Sigmoid colon (tissue), 7 donors: ENCODE results near the gene CCNF. TPM values are rescaled to one million over a fixed set of nuclear protein-coding genes. Genes with fewer than 3 reads are reported as not detected.

Experiments used
- DNase-seq: peaks from one replicate; pipeline ENCODE4 v3.0.0-alpha.2; 2019
- H3K27ac ChIP-seq, 4 donors: fragments of 200-600 bp; sonication (generic); one replicate each; pipeline ENCODE4 v1.5.1; 2016 to 2019; ENCODE audit warnings: mild to moderate bottlenecking in 1 of 4
- H3K27me3 ChIP-seq, 3 donors: fragments of 200-600 bp; sonication (generic); one replicate each; pipeline ENCODE4 v1.5.1; 2019; ENCODE audit warnings: mild to moderate bottlenecking in 1 of 3
- H3K36me3 ChIP-seq, 4 donors: fragments of 200-600 bp; sonication (generic); one replicate each; pipeline ENCODE4 v1.5.1; 2016 to 2019
- H3K4me1 ChIP-seq, 4 donors: fragments of 200-600 bp; sonication (generic); one replicate each; pipeline ENCODE4 v1.5.1; 2017 to 2019
- H3K4me3 ChIP-seq, 4 donors: fragments of 200-600 bp; sonication (generic); one replicate each; pipeline ENCODE4 v1.5.1; 2017 to 2019; ENCODE audit warnings: mild to moderate bottlenecking in 2 of 4, moderate library complexity in 1 of 4
- H3K9me3 ChIP-seq, 4 donors: fragments of 200-600 bp in 3 of 4; sonication (generic) in 3 of 4; one replicate each; pipeline versions ENCODE4 v1.5.1 to v1.6.1; 2013 to 2019
- EP300 ChIP-seq, 4 donors: sonication (generic); formaldehyde crosslinking; IDR thresholded peaks; one replicate each; pipeline ENCODE4 v1.6.1; 2017; ENCODE audit warnings: antibody characterized with exemption in 4 of 4
- POLR2A ChIP-seq, 2 donors: fragments of 450-650 bp; IDR thresholded peaks; one replicate each; pipeline ENCODE4 v1.6.1; 2016; ENCODE audit warnings: antibody characterized with exemption in 2 of 2, mild to moderate bottlenecking in 2 of 2, moderate library complexity in 2 of 2
- POLR2AphosphoS5 ChIP-seq, 4 donors: sonication (generic); formaldehyde crosslinking; IDR thresholded peaks; one replicate each; pipeline ENCODE4 v1.6.1; 2017; ENCODE audit warnings: antibody characterized with exemption in 4 of 4
- WGBS, 2 donors: extraction: QIAGEN DNeasy Blood & Tissue Kit; methylation state at CpG; one replicate each; pipeline ENCODE4 v1.1.7; 2013; 5-methylcytosine and 5-hydroxymethylcytosine counted together
- intact Hi-C: fragments of 100-400 bp; cut with DNase I; formaldehyde crosslinking; loops from one replicate; pipeline ENCODE4 v1.15.1; 2023
- polyA plus RNA-seq, 3 donors: library from polyadenylated mRNA; stranded (reverse); fragments of 200-250 nt; gene quantifications; one replicate each; pipeline ENCODE4 v1.2.3, GENCODE V29; 2013
- total RNA-seq, 4 donors: library from RNA; depleted of rRNA; stranded (reverse); fragments of >200 nt; gene quantifications; one replicate each; pipeline ENCODE4 v1.1.0, GENCODE V29; 2016
- TF ChIP-seq, protein P1 (sequence below), 4 experiments: fragments of 450-650 bp in 3 of 4; fragments of 200-600 bp in 1 of 4; IDR thresholded peaks; one replicate each; pipeline ENCODE4 v1.5.1; 2016 to 2019; ENCODE audit warnings: antibody characterized with exemption in 4 of 4, mild to moderate bottlenecking in 3 of 4, moderate library complexity in 2 of 4
- donor health status: healthy with polysubstance abuse.
- donor health status: Bipolar disorder and iron deficiency.
- donor health status: healthy.

The CCNF gene
- total and polyA plus RNA-seq, 7 donors = 0.60 to 11.6 (median 1.2) TPM

GRCh38 chr16:2472488-2472864, 43.2 kb downstream of the CCNF start:
- whole genome bisulfite sequencing, 2 donors = 91 to 94% methylated on average over 27 of the region's 27 CpGs
- peaks cover 0 to 66% (median 57%) of the 10 kb centered on the region in 4 donors for H3K4me1 ChIP-seq
- H3K9me3 ChIP-seq = no peaks in the 10 kb centered on the region
- TF ChIP-seq, protein P1, sequence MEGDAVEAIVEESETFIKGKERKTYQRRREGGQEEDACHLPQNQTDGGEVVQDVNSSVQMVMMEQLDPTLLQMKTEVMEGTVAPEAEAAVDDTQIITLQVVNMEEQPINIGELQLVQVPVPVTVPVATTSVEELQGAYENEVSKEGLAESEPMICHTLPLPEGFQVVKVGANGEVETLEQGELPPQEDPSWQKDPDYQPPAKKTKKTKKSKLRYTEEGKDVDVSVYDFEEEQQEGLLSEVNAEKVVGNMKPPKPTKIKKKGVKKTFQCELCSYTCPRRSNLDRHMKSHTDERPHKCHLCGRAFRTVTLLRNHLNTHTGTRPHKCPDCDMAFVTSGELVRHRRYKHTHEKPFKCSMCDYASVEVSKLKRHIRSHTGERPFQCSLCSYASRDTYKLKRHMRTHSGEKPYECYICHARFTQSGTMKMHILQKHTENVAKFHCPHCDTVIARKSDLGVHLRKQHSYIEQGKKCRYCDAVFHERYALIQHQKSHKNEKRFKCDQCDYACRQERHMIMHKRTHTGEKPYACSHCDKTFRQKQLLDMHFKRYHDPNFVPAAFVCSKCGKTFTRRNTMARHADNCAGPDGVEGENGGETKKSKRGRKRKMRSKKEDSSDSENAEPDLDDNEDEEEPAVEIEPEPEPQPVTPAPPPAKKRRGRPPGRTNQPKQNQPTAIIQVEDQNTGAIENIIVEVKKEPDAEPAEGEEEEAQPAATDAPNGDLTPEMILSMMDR (IDR thresholded peaks at IDR 0.05) = no peak
- TF ChIP-seq POLR2A (IDR thresholded peaks at IDR 0.05) (no peak), POLR2AphosphoS5 (IDR thresholded peaks at IDR 0.05) (no peak), EP300 (IDR thresholded peaks at IDR 0.05) (no peak)
- H3K27ac ChIP-seq = no peak overlapping the region
- intact Hi-C loops = no loop called here
- no peaks in the 10 kb centered on the region for H3K36me3 ChIP-seq
- peaks cover 32 to 60% (median 49%) of the 10 kb centered on the region in 3 donors for H3K27me3 ChIP-seq
- DNase-seq = no peak
- H3K4me3 ChIP-seq = no peak overlapping the region

GRCh38 chr16:2472885-2473445, 43.7 kb downstream of the CCNF start:
- intact Hi-C loops = no loop called here
- H3K27ac ChIP-seq = no peak overlapping the region
- peaks cover 0 to 61% (median 52%) of the 10 kb centered on the region in 4 donors for H3K4me1 ChIP-seq
- peaks cover 32 to 57% (median 49%) of the 10 kb centered on the region in 3 donors for H3K27me3 ChIP-seq
- TF ChIP-seq, protein P1 (IDR thresholded peaks at IDR 0.05) = no peak
- no peak for TF ChIP-seq EP300 (IDR thresholded peaks at IDR 0.05)
- no peak for TF ChIP-seq POLR2A (IDR thresholded peaks at IDR 0.05)
- TF ChIP-seq POLR2AphosphoS5 (IDR thresholded peaks at IDR 0.05) = no peak
- WGBS, 2 donors = 46 to 85% methylated on average over 14 of the region's 14 CpGs
- no peaks in the 10 kb centered on the region for H3K9me3 ChIP-seq
- DNase-seq = no peak
- no peak overlapping the region for H3K4me3 ChIP-seq
- H3K36me3 ChIP-seq = no peaks in the 10 kb centered on the region

DNA sequence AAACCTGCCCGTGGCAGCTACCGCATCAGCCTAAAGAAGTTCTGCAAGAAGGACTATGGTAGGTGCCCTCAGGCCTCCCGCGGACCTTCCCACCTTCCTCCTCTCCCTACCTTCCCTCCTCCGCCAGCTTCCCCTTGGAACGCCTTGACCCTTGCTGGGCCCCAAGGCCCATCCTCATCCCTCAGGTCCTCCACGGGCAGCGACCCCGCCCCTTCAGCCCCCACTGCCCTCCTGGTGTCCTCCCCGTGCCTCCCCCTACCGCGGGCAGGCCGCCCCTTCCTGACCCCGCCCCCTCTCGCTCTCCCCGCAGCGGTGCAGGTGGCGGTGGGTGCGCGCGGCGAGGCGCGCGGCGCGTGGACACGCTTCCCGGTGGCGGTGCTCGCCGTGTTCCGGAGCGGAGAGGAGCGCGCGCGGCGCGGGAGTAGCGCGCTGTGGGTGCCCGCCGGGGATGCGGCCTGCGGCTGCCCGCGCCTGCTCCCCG, 44.2 kb downstream of the CCNF start:
- DNase-seq = no peak
- no peak overlapping the region for H3K27ac ChIP-seq
- H3K4me1 ChIP-seq = peaks cover 0 to 56% (median 47%) of the 10 kb centered on the region in 4 donors
- H3K27me3 ChIP-seq = peaks cover 32 to 52% (median 49%) of the 10 kb centered on the region in 3 donors
- no peaks in the 10 kb centered on the region for H3K9me3 ChIP-seq
- intact Hi-C loops = no loop called here
- H3K36me3 ChIP-seq = no peaks in the 10 kb centered on the region
- TF ChIP-seq POLR2AphosphoS5 (IDR thresholded peaks at IDR 0.05) (no peak), EP300 (IDR thresholded peaks at IDR 0.05) (no peak), POLR2A (IDR thresholded peaks at IDR 0.05) (no peak)
- TF ChIP-seq, protein P1 (IDR thresholded peaks at IDR 0.05) = no peak
- peak overlapping the region in 3 of 4 donors; percentile 73 to 88 (median 76) for H3K4me3 ChIP-seq
- WGBS, 2 donors = 1 to 3% methylated on average over 49 of the region's 49 CpGs

GRCh38 chr16:2473999-2474876, 45.0 kb downstream of the CCNF start:
- 0 to 1% methylated on average over 100 of the region's 100 CpGs for WGBS, 2 donors
- DNase-seq = no peak
- intact Hi-C loops = loop anchor here (2.0 kb wide), 1 partner anchor 27 kb away; no protein-coding TSS in a partner anchor
- Histone ChIP-seq H3K9me3 (no peaks in the 10 kb centered on the region), H3K4me1 (peaks cover 0 to 48% (median 40%) of the 10 kb centered on the region in 4 donors), H3K27me3 (peaks cover 26 to 44% (median 42%) of the 10 kb centered on the region in 3 donors), H3K36me3 (no peaks in the 10 kb centered on the region), H3K4me3 (peak overlapping the region; percentile 60 to 88 (median 74)), H3K27ac (peak overlapping the region; percentile 84 to 89 (median 88))
- TF ChIP-seq, protein P1 (IDR thresholded peaks at IDR 0.05) = peak in 1 of 4 experiments; percentile 32
- no peak for TF ChIP-seq POLR2AphosphoS5 (IDR thresholded peaks at IDR 0.05)
- peak in 1 of 2 donors; percentile 23 for TF ChIP-seq POLR2A (IDR thresholded peaks at IDR 0.05)
